GM18868 (cell line): Measurements from ENCODE around the gene EVA1A.

Experiments
- ATAC-seq: cut with Tn5 transposase; IDR thresholded peaks from one replicate; pipeline ENCODE4 v1.9.1; 2021; ENCODE audit warnings: mild to moderate bottlenecking, moderate library complexity; ENCODE audit not compliant: unreplicated experiment

The EVA1A gene

GRCh38 chr2:75521225-75521872 lies 39.4 kb downstream of the EVA1A start:
- ATAC-seq, result no peak

- no peak for ATAC-seq
Observed at GRCh38 chr2:75519843-75520242, 40.9 kb downstream of the EVA1A start.

- ATAC-seq, result no peak
Observed at GRCh38 chr2:75518638-75519465, 41.9 kb downstream of the EVA1A start.

- no peak for ATAC-seq
Observed at GRCh38 chr2:75517547-75518230, 43.0 kb downstream of the EVA1A start.

- ATAC-seq, result peak; percentile 91
Observed at GRCh38 chr2:75516378-75517360, 44.1 kb downstream of the EVA1A start.

GRCh38 chr2:75515584-75516368 lies 45.0 kb downstream of the EVA1A start:
- ATAC-seq, result no peak

GRCh38 chr2:75513616-75514170 lies 47.0 kb downstream of the EVA1A start:
- ATAC-seq, result no peak

- no peak for ATAC-seq
Observed at GRCh38 chr2:75512455-75513212, 48.1 kb downstream of the EVA1A start.

GRCh38 chr2:75506101-75506697 lies 54.5 kb downstream of the EVA1A start:
- ATAC-seq, result no peak

- no peak for ATAC-seq
Observed at GRCh38 chr2:75505012-75505411, 55.7 kb downstream of the EVA1A start.

- ATAC-seq, result no peak
Observed at GRCh38 chr2:75503048-75503607, 57.6 kb downstream of the EVA1A start.

GRCh38 chr2:75500633-75501032 lies 60.1 kb downstream of the EVA1A start:
- no peak for ATAC-seq

GRCh38 chr2:75499534-75499933 lies 61.2 kb downstream of the EVA1A start:
- ATAC-seq, result no peak

- no peak for ATAC-seq
Observed at GRCh38 chr2:75498907-75499306, 61.8 kb downstream of the EVA1A start.

GRCh38 chr2:75497256-75497655 lies 63.5 kb downstream of the EVA1A start:
- no peak for ATAC-seq

- ATAC-seq, result peak; percentile 41
Observed at GRCh38 chr2:75495862-75496261, 64.9 kb downstream of the EVA1A start.

GRCh38 chr2:75494137-75494769 lies 66.5 kb downstream of the EVA1A start:
- no peak for ATAC-seq

GRCh38 chr2:75493230-75493629 lies 67.5 kb downstream of the EVA1A start:
- no peak for ATAC-seq
